HG03196 (cell line): ENCODE results near the gene ATG9B.

ENCODE experiments used
- ATAC-seq: cut with Tn5 transposase; IDR thresholded peaks from one replicate; pipeline ENCODE4 v1.9.1; 2021; ENCODE audit not compliant: unreplicated experiment

Gene ATG9B

GRCh38 chr7:151024435-151025056, at the start of gene ATG9B:
Gene ATG9B, minus strand, starts transcription at chr7:151024494. Its CDS starts 71 bp downstream, at chr7:151024423.
- ATAC-seq = no peak

- no peak for ATAC-seq
Measured at GRCh38 chr7:151073990-151074389, 49.7 kb upstream of the ATG9B start.

- no peak for ATAC-seq
Measured at GRCh38 chr7:151071032-151071866, 47.0 kb upstream of the ATG9B start.

- no peak for ATAC-seq
Measured at GRCh38 chr7:151070574-151070960, 46.3 kb upstream of the ATG9B start.

GRCh38 chr7:151069841-151070573, 45.7 kb upstream of the ATG9B start:
- ATAC-seq = no peak

- no peak for ATAC-seq
Measured at GRCh38 chr7:151068069-151068773, 43.9 kb upstream of the ATG9B start.

GRCh38 chr7:151066273-151066974, 42.1 kb upstream of the ATG9B start:
- no peak for ATAC-seq

- ATAC-seq = no peak
Measured at GRCh38 chr7:151065516-151065915, 41.2 kb upstream of the ATG9B start.

GRCh38 chr7:151064993-151065392, 40.7 kb upstream of the ATG9B start:
- no peak for ATAC-seq

- ATAC-seq = no peak
Measured at GRCh38 chr7:151064454-151064853, 40.2 kb upstream of the ATG9B start.

GRCh38 chr7:151063212-151063561, 38.9 kb upstream of the ATG9B start:
- ATAC-seq = no peak

- no peak for ATAC-seq
Measured at GRCh38 chr7:151062399-151063211, 38.3 kb upstream of the ATG9B start.

- no peak for ATAC-seq
Measured at GRCh38 chr7:151062111-151062398, 37.8 kb upstream of the ATG9B start.

GRCh38 chr7:151061213-151062110, 37.2 kb upstream of the ATG9B start:
- ATAC-seq = no peak

- ATAC-seq = no peak
Measured at GRCh38 chr7:151060416-151061212, 36.3 kb upstream of the ATG9B start.

GRCh38 chr7:151060113-151060415, 35.8 kb upstream of the ATG9B start:
- ATAC-seq = no peak

GRCh38 chr7:151059367-151060112, 35.2 kb upstream of the ATG9B start, which contains the start of gene SLC4A2:
Gene SLC4A2, plus strand, starts transcription at chr7:151059589. Its CDS starts 2,399 bp downstream, at chr7:151061988.
- peak; percentile 31 for ATAC-seq
